Measurements from ENCODE around the gene SIGLEC6.
"Not testable (repeated sequence)": the region's sequence is repeated elsewhere in the genome, so short reads cannot be mapped to it uniquely, and the experiment has no call there.

Gene SIGLEC6

GRCh38 chr19:51509823-51510660, 21.4 kb downstream of the SIGLEC6 start:
- DNase-seq (ENCODE audit: low read depth) = no peak

GRCh38 chr19:51508059-51508733, 23.3 kb downstream of the SIGLEC6 start:
- DNase-seq (ENCODE audit: low read depth) = no peak

GRCh38 chr19:51507640-51508058, 23.8 kb downstream of the SIGLEC6 start:
- DNase-seq (ENCODE audit: low read depth) = no peak

GRCh38 chr19:51507192-51507591, 24.3 kb downstream of the SIGLEC6 start:
- no peak for DNase-seq (ENCODE audit: low read depth)

DNA sequence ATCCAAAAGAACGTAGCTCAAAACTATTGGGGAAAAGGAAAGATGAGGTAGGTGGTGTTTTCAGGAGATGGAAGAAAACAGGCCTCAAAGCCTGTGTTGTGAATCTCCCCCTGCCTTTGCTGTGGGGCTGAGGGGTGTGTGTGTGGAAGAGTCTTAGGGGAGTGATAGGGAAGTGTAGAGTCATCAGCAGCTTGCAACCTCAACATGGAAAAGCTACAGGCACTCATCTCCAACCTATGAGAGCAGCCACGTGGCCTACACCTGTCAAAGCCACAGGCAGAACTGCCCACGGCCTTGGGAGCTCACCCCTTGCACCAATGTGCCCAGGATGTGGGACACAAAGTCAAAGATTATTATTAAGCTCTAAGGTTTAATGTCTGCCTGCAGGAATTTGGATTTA, 25.6 kb downstream of the SIGLEC6 start:
- no peak for DNase-seq (ENCODE audit: low read depth)

DNA sequence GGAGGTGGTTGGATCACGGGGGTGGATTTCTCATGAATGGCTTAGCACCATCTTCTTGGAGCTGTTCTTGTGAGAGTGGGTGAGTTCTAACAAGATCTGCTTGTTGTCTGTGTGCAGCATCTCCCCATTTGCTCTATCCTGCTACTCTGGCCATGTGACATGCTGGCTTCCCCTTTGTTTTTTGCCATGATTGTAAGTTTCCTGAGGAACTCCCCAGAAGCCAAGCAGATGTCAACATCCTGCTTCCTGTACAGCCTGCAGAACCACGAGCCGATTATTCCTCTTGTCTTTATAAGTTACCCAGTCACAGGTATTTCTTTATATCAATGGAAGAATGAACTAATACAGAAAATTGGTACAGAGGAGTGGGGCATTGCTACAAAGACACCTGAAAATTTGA, 27.6 kb downstream of the SIGLEC6 start:
- no peak for DNase-seq (ENCODE audit: low read depth)

DNA sequence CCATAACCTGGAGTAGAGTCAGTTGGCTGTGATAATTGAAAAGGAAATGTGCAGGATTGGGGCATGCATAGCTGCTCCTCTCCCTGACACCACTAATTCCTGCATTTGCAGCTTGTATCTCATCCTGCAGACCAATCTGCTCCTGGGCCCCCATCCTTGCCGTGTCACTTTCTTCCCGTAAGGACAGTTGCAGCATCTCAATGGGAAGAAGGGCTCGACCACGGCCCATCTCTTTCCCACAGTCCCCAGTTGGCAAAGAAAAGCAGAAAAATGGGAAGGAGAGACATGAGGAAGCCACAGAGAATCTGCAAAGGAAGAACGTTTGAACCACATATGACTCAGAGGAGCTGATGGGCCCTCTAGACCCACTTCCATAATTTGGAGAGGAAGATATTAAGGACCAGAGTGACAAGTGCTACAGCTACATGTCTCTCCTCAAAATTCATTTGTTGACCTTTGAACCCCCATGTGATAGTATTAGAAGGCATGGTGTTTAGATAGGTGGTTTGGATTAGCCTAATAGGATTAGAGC, 28.1 kb downstream of the SIGLEC6 start:
- DNase-seq (ENCODE audit: low read depth) = no peak

DNA sequence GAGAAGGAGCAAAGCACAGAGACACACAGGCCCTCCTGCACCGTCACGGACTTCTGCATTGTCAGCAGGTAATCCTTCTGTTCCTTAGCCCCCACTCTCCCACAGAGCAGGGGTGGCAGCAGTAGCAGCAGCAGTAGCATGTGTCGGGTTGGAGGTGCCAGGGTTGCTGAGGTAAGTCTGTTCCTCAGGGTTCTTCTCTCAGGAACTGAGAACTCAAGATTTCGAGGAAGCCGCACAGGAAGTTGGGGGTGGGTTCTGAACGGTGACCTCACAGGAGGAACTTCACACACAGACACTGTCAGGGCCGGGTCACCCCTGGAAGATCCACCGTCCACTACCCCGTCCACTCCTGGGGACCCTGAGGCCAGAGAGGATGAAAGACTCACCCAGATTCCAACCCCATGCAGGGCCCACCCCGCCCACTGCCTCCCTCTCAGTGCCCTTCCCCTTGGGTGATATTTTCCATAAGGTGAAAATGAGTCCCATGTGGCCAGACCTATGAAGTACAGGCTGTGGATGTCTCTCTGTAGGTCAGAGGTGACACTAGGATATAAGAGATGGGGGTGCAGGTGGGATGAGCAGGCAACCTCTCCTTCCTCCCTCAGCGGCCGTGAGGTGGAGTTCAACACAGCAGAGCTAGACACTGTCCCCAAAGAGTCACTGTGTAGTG, 29.7 kb downstream of the SIGLEC6 start, which contains the start of gene SIGLEC12:
Gene SIGLEC12 (minus strand): TSS at position 207 of the 670 bp plus-strand sequence. CDS start 67 bp downstream, at position 140.
- no peak for DNase-seq (ENCODE audit: low read depth)

GRCh38 chr19:51500931-51501330, 30.5 kb downstream of the SIGLEC6 start:
- not testable (repeated sequence) for DNase-seq (ENCODE audit: low read depth)

DNA sequence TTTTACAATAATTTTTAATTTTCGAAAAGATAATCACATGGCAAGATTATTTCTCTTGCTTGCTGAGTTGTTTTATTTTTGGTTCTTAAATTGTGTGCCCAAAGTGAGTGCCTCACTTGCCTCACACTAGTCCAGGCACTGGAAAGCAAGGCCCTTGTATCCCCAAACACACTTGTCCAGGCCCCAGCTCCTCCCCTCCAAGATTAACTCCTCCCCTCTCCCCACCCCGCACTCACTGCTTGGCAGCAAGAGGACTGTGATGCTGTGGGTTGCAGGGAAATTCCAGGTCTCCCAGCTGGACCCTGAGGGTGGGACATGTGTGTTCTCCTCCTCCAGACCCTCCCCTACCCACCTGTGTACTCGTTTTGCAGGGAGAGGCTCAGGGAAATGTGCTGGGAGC, 33.8 kb downstream of the SIGLEC6 start:
- no peak for DNase-seq (ENCODE audit: low read depth)

GRCh38 chr19:51493776-51494175, 37.7 kb downstream of the SIGLEC6 start:
- no peak for DNase-seq (ENCODE audit: low read depth)

GRCh38 chr19:51491586-51491985, 39.9 kb downstream of the SIGLEC6 start:
- no peak for DNase-seq (ENCODE audit: low read depth)

DNA sequence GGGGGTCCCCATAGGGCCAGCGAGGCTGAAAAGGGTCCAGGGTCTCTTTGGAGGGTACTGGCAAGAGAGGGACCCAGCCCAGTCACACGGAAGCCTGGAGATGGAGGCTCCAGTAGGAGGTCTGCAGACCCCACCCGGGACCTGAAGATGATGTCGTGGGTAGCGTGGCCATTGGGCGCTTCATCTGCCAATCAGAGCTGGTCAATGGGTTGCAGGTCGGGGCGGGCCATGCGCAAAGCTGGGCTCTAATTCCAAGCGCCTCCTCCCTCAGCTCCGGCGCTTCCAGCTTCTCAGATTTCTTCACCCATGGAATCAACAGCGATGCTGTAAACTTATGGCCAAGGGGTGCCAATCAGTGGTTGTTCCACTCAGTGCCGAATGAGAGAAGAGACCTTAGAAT, 40.8 kb downstream of the SIGLEC6 start:
- no peak for DNase-seq (ENCODE audit: low read depth)

DNA sequence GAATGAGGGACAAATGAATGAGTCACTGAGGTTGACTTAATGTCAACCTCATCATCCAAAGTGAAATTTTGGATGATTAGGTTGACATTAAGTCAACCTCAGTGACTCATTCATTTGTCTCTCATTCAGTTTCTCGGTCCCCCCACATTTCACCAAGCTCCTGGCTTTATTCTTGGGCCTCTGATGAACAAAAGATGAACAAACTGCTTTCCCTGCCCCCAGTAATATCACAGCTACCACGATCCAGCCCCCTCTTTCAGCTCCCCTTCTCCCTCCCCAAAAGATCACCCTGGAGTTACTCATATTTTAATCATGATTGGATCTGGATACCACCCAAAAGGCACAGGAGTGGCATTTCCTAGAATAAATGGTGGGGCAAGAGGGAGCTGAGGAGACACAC, 42.4 kb downstream of the SIGLEC6 start:
- DNase-seq (ENCODE audit: low read depth) = no peak

DNA sequence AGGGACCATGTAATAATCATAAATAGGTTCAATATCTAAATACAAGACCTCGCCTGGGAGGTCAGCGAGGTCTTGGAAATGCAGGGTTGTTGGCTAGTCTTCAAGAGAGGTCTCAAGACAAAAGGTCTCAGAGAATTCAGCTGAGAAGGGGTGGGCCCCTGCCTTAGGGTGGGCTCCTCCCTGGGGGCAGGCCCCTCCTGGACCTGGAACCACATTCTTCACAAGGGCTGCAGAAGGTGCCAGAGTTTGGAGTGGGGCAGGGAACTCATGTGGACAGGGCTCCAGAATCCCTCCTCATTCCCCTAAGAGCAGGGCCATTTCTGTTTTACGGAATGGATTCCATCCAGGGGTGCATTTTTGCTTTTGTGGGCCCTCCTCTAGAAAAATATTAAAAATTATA, 43.0 kb downstream of the SIGLEC6 start:
- DNase-seq (ENCODE audit: low read depth) = no peak

DNA sequence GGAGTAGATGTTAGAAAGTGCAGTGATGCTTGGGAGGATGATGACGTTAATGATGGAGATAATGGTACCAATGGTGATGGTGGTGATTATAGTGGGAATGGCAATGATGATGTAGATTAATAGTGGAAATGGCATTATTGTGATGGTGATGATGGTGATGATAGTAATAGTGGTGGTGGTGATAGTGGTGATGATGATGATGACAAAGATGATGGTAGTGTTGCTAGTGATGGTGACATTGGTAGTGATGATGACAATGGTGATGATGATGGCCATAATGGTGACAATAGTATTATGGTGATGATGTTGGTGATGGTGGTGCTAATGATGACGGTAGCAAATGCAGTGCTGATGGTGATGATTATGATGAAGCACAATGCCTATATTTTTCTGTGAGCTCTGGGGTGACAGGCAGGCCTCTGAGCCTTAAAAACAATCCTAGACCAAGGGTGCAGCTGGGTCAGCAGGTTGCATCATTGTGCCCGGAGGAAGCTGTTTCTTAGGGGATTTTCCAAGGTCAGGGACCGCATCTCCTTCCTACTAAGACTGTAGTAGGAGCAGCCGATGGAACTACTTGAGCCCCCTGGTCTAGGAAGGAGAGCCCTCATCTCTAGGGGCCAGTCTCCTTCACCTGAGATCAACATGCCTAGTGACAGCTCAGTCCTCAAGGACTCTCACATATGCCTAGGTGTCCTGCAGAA, 45.4 kb downstream of the SIGLEC6 start:
- no peak for DNase-seq (ENCODE audit: low read depth)

GRCh38 chr19:51480590-51480989, 50.9 kb downstream of the SIGLEC6 start:
- DNase-seq (ENCODE audit: low read depth) = no peak

DNA sequence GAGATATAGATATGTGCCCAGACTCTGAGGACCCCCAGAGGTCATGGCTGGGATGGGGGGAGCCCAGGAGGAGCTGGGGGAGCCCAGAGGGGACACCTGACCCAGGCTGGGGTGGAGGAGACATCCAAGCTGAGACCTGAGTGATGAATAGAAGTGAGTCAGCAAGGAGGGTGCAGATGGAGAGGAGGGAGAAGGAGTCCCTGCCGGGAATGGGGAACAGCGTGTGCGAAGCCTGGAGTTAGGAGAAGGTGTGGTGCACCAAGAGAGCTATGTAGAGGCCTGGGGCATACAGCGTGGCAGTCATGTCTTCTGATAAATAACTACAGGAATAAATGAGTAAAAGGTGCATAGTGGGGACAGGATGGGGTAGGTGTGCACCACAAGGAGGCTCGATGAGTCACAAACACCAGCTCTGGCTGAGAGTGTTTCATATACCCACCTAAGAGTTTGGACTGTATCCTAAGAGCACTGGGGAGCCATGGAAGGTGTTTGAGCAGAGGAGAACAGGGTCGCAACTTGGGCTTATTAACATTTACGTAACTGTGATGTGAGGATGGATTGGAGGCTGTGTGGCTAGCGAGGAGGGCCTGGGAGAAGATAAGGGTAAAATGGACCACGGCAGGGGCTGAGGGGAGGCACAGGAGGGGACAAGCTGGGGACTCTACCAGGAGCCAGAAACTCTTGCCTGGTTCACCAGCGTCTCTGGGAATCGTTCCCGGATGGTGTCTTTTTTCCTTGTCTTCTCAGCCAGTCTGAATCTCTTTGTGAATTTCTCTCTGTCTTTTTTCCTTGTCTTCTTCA, 51.7 kb downstream of the SIGLEC6 start:
- DNase-seq (ENCODE audit: low read depth) = no peak

DNA sequence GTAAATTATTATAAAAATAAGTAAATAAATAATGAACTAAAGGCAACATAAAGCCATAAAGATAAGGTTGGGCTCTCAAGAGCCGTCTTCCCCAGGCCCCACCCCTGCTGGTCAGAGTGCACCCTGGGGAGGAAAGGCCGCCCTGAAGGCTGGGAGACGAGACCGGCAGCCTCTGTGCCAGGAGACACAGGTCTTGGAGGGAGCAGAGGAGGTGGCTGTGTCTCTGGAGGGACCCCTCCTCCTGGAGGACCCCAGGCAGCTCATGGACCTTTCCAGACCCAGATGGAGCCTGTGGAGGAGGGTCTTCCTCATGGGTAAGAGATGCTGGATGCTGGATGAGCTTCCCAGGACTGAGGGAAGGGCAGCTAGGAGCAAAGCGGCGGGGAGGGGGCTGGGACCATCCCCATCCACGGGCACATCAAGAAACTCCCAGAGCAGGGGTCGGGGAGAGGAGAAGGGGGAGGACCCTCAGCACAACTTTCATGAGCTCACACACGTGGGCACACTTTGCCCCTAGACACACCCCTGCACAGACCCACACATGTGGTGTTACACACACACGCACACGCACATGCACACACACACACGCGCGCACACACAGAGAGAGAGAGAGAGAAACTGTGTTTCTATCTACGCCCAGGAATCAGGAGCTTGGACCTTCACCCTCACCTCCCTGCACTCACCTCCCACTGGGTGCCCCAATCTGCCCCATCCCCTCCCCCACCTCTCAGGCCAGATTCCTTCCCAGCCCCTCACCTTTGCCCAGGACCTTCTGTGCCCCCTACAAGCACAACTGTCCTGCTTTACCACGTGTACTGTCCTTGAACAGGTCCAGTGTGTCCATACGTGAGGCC, 52.9 kb downstream of the SIGLEC6 start, which contains the start of gene CEACAM18:
Gene CEACAM18 (plus strand): TSS at position 159 of the 854 bp plus-strand sequence.
- no peak for DNase-seq (ENCODE audit: low read depth)

DNA sequence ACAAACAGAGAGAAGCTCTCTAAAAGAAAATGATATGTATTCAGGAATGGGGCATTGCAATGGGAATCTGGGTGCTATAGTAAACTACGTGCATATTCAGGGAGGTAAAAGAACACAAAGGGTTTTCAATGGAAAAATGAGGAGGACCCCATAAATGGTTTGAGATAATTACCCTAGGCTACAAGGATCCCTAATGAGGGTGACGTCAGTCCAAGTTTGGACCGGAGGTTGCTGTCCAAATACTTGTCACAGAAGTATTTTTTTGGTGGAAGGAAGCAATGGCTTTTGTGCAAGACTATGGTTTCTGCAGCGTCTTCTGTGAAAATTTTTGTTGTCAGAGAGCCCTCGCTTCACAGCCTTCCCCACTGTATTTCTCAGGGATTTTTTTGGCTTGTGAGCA, 54.1 kb downstream of the SIGLEC6 start:
- no peak for DNase-seq (ENCODE audit: low read depth)
